Measurements from ENCODE around the gene SPPL3. TPM values are rescaled to one million over a fixed set of nuclear protein-coding genes. Genes with fewer than 3 reads are reported as not detected.

The SPPL3 gene
- total RNA-seq, 1 experiment from 2014 or later: 32.5 TPM

DNA sequence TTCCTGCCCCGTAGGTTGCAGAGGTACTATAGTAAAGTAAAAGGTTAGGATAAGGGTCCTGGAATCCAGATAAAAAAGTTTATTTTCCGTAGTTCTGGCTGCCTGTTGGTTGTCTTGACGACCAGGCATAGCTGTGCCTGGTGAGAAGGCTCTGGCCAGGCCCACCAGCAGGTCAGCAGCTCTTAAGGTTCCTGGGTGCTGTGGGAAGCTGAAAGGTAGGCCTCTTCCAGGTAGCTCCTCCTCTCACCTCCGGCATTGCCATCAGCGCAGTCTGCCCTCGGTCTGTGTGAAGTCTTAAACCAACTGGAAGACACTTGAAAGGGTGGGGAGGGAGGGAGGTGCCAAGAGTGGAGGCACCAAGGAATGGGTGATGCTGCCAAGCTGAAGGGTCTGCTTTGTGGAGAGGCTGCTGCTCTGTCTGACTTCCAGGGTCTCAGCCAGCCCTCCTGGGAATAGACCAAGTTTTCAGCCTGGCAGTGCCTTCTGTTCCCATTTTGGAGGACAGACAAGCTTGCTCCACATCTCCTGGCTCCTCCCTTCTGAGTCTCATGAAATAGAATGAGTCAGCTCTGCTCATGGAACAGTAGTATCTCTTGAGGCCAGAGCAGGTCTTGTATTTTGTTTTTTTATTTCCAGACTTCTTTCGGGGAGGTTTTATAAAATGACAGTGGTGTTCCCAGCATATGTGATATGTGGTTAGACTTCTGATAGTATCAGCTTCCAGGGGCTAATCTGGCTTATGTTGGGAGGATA is 183.7 kb downstream of the SPPL3 start (continued):
- TF ChIP-seq, protein P1, sequence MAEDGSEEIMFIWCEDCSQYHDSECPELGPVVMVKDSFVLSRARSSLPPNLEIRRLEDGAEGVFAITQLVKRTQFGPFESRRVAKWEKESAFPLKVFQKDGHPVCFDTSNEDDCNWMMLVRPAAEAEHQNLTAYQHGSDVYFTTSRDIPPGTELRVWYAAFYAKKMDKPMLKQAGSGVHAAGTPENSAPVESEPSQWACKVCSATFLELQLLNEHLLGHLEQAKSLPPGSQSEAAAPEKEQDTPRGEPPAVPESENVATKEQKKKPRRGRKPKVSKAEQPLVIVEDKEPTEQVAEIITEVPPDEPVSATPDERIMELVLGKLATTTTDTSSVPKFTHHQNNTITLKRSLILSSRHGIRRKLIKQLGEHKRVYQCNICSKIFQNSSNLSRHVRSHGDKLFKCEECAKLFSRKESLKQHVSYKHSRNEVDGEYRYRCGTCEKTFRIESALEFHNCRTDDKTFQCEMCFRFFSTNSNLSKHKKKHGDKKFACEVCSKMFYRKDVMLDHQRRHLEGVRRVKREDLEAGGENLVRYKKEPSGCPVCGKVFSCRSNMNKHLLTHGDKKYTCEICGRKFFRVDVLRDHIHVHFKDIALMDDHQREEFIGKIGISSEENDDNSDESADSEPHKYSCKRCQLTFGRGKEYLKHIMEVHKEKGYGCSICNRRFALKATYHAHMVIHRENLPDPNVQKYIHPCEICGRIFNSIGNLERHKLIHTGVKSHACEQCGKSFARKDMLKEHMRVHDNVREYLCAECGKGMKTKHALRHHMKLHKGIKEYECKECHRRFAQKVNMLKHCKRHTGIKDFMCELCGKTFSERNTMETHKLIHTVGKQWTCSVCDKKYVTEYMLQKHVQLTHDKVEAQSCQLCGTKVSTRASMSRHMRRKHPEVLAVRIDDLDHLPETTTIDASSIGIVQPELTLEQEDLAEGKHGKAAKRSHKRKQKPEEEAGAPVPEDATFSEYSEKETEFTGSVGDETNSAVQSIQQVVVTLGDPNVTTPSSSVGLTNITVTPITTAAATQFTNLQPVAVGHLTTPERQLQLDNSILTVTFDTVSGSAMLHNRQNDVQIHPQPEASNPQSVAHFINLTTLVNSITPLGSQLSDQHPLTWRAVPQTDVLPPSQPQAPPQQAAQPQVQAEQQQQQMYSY (CRISPR knock-in tag; IDR thresholded peaks at IDR 0.05): no peak
- TF ChIP-seq, protein P2, sequence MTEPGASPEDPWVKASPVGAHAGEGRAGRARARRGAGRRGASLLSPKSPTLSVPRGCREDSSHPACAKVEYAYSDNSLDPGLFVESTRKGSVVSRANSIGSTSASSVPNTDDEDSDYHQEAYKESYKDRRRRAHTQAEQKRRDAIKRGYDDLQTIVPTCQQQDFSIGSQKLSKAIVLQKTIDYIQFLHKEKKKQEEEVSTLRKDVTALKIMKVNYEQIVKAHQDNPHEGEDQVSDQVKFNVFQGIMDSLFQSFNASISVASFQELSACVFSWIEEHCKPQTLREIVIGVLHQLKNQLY (CRISPR knock-in tag; IDR thresholded peaks at IDR 0.05): no peak
- TF ChIP-seq, protein P3, sequence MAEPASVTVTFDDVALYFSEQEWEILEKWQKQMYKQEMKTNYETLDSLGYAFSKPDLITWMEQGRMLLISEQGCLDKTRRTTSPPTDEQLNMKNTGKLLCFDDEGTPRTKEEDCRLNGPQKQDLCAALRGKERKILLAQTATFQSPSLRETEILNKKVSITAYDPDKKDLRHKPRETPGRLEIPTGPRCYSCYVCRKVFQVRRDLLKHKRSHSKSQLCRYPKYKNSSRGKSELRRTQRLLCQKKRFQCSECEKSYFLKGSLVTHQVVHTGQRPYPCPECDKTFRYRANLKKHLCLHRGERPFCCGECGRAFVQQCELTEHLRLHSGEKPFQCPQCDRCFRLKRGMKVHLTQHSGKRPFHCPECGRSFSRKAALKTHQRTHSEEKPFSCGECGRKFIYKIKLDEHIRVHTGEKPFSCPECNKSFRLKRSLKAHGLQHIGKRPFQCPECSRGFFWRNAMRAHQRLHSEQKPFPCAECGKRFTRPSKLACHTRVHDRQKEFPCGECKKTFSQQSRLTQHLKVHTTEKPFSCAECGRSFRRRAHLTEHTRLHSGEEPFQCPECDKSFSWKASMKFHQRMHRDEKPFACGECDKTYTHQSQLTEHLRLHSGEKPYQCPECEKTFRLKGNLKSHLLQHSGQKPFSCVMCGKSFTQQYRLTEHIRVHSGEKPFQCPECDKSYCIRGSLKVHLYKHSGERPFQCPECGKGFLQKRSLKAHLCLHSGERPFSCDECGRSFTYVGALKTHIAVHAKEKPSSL (CRISPR knock-in tag; conservative IDR thresholded peaks at IDR 0.05): no peak
- TF ChIP-seq ZNF416 (CRISPR knock-in tag; IDR thresholded peaks at IDR 0.05): no peak
- TF ChIP-seq, protein P4, sequence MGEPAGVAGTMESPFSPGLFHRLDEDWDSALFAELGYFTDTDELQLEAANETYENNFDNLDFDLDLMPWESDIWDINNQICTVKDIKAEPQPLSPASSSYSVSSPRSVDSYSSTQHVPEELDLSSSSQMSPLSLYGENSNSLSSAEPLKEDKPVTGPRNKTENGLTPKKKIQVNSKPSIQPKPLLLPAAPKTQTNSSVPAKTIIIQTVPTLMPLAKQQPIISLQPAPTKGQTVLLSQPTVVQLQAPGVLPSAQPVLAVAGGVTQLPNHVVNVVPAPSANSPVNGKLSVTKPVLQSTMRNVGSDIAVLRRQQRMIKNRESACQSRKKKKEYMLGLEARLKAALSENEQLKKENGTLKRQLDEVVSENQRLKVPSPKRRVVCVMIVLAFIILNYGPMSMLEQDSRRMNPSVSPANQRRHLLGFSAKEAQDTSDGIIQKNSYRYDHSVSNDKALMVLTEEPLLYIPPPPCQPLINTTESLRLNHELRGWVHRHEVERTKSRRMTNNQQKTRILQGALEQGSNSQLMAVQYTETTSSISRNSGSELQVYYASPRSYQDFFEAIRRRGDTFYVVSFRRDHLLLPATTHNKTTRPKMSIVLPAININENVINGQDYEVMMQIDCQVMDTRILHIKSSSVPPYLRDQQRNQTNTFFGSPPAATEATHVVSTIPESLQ (CRISPR knock-in tag; IDR thresholded peaks at IDR 0.05): no peak
- TF ChIP-seq, protein P5, sequence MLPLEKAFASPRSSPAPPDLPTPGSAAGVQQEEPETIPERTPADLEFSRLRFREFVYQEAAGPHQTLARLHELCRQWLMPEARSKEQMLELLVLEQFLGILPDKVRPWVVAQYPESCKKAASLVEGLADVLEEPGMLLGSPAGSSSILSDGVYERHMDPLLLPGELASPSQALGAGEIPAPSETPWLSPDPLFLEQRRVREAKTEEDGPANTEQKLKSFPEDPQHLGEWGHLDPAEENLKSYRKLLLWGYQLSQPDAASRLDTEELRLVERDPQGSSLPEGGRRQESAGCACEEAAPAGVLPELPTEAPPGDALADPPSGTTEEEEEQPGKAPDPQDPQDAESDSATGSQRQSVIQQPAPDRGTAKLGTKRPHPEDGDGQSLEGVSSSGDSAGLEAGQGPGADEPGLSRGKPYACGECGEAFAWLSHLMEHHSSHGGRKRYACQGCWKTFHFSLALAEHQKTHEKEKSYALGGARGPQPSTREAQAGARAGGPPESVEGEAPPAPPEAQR (CRISPR knock-in tag; IDR thresholded peaks at IDR 0.05): no peak

DNA sequence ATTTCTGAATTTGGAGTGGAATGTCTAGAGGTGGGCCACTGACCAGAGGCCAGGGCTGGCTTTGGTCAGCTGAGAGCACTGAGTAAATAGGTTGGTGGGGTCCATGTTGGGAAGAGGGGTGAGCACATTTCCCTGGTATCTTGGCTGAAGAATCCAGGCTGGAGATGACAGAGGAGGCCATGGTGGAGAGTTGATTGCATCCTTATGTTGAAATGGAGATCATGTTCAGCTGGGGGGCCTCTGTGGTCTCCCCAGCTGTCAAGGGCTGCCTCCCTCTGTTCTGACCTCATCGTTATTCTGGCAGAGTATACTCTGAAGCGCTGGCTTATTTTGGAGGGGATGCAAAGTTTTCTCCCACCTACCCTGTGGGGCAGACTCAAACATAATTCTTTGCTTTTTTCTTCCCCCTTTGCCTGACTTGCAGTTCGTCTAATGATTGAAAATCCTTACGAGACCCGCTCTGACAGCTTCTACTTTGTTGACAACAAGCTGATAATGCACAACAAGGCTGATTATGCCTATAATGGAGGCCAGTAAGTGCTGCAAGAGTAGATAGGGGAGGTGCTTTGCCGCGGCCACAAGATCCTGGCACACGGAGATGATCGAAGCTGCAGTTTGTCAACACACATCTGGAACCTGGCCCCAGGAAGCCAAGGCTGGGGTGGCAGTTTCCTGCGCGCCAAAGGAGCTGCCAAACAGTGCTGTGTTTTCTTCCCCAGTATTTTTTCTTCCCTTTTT is 184.5 kb downstream of the SPPL3 start:
- Mint-ChIP-seq H3K27me3 (ENCODE audit: low read depth) (no peaks in the 10 kb centered on the region), H3K9me3 (no peaks in the 10 kb centered on the region), H3K4me3 (no peak overlapping the region), H3K27ac (no peak overlapping the region), H3K36me3 (peaks cover 78% of the 10 kb centered on the region), H3K4me1 (peaks cover 4% of the 10 kb centered on the region)
- ATAC-seq (no peak), DNase-seq (ENCODE audit: low spot score) (no peak)
- POLR2A ChIA-PET: no interaction called here
- CTCF ChIA-PET: interaction anchor here (0.7 to 1.1 kb wide), 2 partner anchors 70 to 71 kb away, joined by 3 to 4 read pairs; no protein-coding TSS in a partner anchor
- no peak for TF ChIP-seq ATF1 (CRISPR knock-in tag; IDR thresholded peaks at IDR 0.05)
- no peak for TF ChIP-seq NFATC4 (CRISPR knock-in tag; IDR thresholded peaks at IDR 0.05)
- TF ChIP-seq TP53 (CRISPR knock-in tag; IDR thresholded peaks at IDR 0.05): no peak
- TF ChIP-seq, protein P6, sequence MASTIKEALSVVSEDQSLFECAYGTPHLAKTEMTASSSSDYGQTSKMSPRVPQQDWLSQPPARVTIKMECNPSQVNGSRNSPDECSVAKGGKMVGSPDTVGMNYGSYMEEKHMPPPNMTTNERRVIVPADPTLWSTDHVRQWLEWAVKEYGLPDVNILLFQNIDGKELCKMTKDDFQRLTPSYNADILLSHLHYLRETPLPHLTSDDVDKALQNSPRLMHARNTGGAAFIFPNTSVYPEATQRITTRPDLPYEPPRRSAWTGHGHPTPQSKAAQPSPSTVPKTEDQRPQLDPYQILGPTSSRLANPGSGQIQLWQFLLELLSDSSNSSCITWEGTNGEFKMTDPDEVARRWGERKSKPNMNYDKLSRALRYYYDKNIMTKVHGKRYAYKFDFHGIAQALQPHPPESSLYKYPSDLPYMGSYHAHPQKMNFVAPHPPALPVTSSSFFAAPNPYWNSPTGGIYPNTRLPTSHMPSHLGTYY (CRISPR knock-in tag; IDR thresholded peaks at IDR 0.05): no peak
- TF ChIP-seq, protein P7, sequence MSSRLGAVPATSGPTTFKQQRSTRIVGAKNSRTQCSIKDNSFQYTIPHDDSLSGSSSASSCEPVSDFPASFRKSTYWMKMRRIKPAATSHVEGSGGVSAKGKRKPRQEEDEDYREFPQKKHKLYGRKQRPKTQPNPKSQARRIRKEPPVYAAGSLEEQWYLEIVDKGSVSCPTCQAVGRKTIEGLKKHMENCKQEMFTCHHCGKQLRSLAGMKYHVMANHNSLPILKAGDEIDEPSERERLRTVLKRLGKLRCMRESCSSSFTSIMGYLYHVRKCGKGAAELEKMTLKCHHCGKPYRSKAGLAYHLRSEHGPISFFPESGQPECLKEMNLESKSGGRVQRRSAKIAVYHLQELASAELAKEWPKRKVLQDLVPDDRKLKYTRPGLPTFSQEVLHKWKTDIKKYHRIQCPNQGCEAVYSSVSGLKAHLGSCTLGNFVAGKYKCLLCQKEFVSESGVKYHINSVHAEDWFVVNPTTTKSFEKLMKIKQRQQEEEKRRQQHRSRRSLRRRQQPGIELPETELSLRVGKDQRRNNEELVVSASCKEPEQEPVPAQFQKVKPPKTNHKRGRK (CRISPR knock-in tag; IDR thresholded peaks at IDR 0.05; ENCODE audit: borderline replicate concordance): no peak
- TF ChIP-seq, protein P8, sequence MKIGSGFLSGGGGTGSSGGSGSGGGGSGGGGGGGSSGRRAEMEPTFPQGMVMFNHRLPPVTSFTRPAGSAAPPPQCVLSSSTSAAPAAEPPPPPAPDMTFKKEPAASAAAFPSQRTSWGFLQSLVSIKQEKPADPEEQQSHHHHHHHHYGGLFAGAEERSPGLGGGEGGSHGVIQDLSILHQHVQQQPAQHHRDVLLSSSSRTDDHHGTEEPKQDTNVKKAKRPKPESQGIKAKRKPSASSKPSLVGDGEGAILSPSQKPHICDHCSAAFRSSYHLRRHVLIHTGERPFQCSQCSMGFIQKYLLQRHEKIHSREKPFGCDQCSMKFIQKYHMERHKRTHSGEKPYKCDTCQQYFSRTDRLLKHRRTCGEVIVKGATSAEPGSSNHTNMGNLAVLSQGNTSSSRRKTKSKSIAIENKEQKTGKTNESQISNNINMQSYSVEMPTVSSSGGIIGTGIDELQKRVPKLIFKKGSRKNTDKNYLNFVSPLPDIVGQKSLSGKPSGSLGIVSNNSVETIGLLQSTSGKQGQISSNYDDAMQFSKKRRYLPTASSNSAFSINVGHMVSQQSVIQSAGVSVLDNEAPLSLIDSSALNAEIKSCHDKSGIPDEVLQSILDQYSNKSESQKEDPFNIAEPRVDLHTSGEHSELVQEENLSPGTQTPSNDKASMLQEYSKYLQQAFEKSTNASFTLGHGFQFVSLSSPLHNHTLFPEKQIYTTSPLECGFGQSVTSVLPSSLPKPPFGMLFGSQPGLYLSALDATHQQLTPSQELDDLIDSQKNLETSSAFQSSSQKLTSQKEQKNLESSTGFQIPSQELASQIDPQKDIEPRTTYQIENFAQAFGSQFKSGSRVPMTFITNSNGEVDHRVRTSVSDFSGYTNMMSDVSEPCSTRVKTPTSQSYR (CRISPR knock-in tag; IDR thresholded peaks at IDR 0.05): no peak
- no peak for TF ChIP-seq CREM (CRISPR knock-in tag; IDR thresholded peaks at IDR 0.05)
- no peak for TF ChIP-seq SP1 (CRISPR knock-in tag; conservative IDR thresholded peaks at IDR 0.05)
- no peak for TF ChIP-seq OVOL2 (CRISPR knock-in tag; IDR thresholded peaks at IDR 0.05; ENCODE audit: borderline replicate concordance)
- no peak for TF ChIP-seq ZBTB21 (CRISPR knock-in tag; IDR thresholded peaks at IDR 0.05; ENCODE audit: borderline replicate concordance)
- TF ChIP-seq, protein P9, sequence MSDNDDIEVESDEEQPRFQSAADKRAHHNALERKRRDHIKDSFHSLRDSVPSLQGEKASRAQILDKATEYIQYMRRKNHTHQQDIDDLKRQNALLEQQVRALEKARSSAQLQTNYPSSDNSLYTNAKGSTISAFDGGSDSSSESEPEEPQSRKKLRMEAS (CRISPR knock-in tag; IDR thresholded peaks at IDR 0.05): no peak
